ENCODE results near the gene SLC41A3. TPM values are rescaled to one million over a fixed set of nuclear protein-coding genes. Genes with fewer than 3 reads are reported as not detected.
A peak's percentile ranks its signal among the peaks of the same experiment; 100 is the strongest.

SLC41A3 gene
- total RNA-seq, 1 experiment from 2014 or later: 35.5 TPM

DNA sequence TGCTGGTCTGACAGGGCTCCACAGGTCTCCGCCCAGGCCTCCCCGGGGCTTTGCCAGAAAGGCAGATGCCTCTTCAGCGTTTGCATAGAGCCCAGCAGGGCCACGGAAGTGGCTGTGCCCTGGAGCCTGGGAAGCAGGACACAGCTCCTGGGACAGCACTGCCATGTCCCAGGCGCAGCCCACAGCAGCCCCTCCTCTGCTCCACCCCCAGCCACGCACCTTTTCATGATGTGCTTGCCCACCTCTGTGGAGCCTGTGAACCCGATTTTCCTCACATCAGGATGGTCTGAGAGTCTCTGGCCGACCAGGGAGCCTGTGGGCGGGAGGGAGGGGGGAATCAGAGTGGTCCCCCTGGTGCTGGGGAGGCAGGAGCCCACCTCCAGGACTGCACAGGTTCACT lies 33.9 kb upstream of the SLC41A3 start:
- Histone ChIP-seq H3K56ac (ENCODE audit: insufficient read length, low read depth, low read length) (no peak overlapping the region), H3K27ac (ENCODE audit: insufficient read length, low read depth, low read length) (no peak overlapping the region), H4K5ac (ENCODE audit: insufficient read length, low read depth, low read length) (no peak overlapping the region), H2BK12ac (ENCODE audit: insufficient read length, low read depth, low read length) (no peak overlapping the region), H3K9ac (ENCODE audit: extremely low read depth, insufficient read length, low read length) (no peak overlapping the region), H3K23ac (ENCODE audit: insufficient read length, low read depth, low read length) (no peak overlapping the region), H4K20me1 (ENCODE audit: control insufficient read depth, insufficient read depth, insufficient read length) (no peaks in the 10 kb centered on the region), H4K8ac (replicated peaks; ENCODE audit: insufficient read length, low read depth, low read length) (no peak overlapping the region), H2BK120ac (ENCODE audit: low read depth, low read length, poor library complexity, severe bottlenecking) (no peak overlapping the region), H2AFZ (ENCODE audit: low read length) (no peak overlapping the region), H2AK5ac (ENCODE audit: insufficient read length, low read length) (no peak overlapping the region), H3K18ac (ENCODE audit: insufficient read length, low read depth, low read length) (no peak overlapping the region), H3K4me1 (ENCODE audit: insufficient read depth, low read length) (no peaks in the 10 kb centered on the region), H3K79me1 (ENCODE audit: insufficient read depth, low read depth, low read length, poor library complexity, severe bottlenecking) (no peaks in the 10 kb centered on the region), H4K91ac (ENCODE audit: insufficient read length, low read depth, low read length) (no peak overlapping the region), H2BK5ac (ENCODE audit: insufficient read length, low read length) (no peak overlapping the region), H3K14ac (ENCODE audit: insufficient read depth, low read length) (no peak overlapping the region), H3K4ac (ENCODE audit: low read depth, low read length) (no peak overlapping the region), H3K9me3 (ENCODE audit: control insufficient read depth, low read depth, low read length) (no peaks in the 10 kb centered on the region), H3K23me2 (ENCODE audit: insufficient read length, low read depth, low read length, poor library complexity, severe bottlenecking) (no peaks in the 10 kb centered on the region), H3K4me2 (ENCODE audit: insufficient read depth, insufficient read length, low read length) (no peak overlapping the region), H3T11ph (ENCODE audit: low read length) (no peak overlapping the region), H2BK15ac (ENCODE audit: low read depth, low read length) (no peak overlapping the region), H3K79me2 (ENCODE audit: insufficient read depth, low read length) (no peaks in the 10 kb centered on the region), H2BK20ac (ENCODE audit: low read depth, low read length, poor library complexity, severe bottlenecking) (no peak overlapping the region), H3K27me3 (ENCODE audit: insufficient read depth, low read length) (no peaks in the 10 kb centered on the region)
- H3K9me3 Mint-ChIP-seq: no peaks in the 10 kb centered on the region
- peaks cover 12% of the 10 kb centered on the region for H3K27me3 Mint-ChIP-seq (ENCODE audit: low read depth)
- H3K4me3 Mint-ChIP-seq: no peak overlapping the region
- DNase-seq: peak; percentile 27
- TF ChIP-seq, protein P1, sequence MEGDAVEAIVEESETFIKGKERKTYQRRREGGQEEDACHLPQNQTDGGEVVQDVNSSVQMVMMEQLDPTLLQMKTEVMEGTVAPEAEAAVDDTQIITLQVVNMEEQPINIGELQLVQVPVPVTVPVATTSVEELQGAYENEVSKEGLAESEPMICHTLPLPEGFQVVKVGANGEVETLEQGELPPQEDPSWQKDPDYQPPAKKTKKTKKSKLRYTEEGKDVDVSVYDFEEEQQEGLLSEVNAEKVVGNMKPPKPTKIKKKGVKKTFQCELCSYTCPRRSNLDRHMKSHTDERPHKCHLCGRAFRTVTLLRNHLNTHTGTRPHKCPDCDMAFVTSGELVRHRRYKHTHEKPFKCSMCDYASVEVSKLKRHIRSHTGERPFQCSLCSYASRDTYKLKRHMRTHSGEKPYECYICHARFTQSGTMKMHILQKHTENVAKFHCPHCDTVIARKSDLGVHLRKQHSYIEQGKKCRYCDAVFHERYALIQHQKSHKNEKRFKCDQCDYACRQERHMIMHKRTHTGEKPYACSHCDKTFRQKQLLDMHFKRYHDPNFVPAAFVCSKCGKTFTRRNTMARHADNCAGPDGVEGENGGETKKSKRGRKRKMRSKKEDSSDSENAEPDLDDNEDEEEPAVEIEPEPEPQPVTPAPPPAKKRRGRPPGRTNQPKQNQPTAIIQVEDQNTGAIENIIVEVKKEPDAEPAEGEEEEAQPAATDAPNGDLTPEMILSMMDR (conservative IDR thresholded peaks at IDR 0.05): no peak
- H3K27ac Mint-ChIP-seq: no peak overlapping the region
- peaks cover 0 to 5% of the 10 kb centered on the region in 2 experiments; a peak in 2 of 4 replicates for H3K4me1 Mint-ChIP-seq
- WGBS (ENCODE audit: extremely low coverage, insufficient read length, low lambda C conversion rate): no CpG with 5 or more reads among the region's 9 CpGs
- no peaks in the 10 kb centered on the region for H3K36me3 Mint-ChIP-seq (ENCODE audit: insufficient read depth in 1 of 3, low read depth in 3 of 3)
